ENCODE results near the gene ABCB11.

- no peak for TF ChIP-seq SP1 (IDR thresholded peaks at IDR 0.05; ENCODE audit: low read depth, low read length)
- no peak for TF ChIP-seq CBFB (IDR thresholded peaks at IDR 0.05; ENCODE audit: low read depth)
- no peak for TF ChIP-seq TAF1 (IDR thresholded peaks at IDR 0.05; ENCODE audit: borderline replicate concordance, low read depth, low read length)
- TF ChIP-seq CTCF (IDR thresholded peaks at IDR 0.05 in 2 of 3, conservative IDR thresholded peaks at IDR 0.05 in 1 of 3; ENCODE audit: control insufficient read depth in 2 of 3, extremely low read depth in 1 of 3, insufficient read depth in 1 of 3, low read depth in 3 of 3, low read length in 3 of 3), result no peak
- TF ChIP-seq SIX5 (IDR thresholded peaks at IDR 0.05; ENCODE audit: low read depth, low read length, severe bottlenecking), result no peak
- no peak for TF ChIP-seq POLR2AphosphoS5 (IDR thresholded peaks at IDR 0.05; ENCODE audit: low read length)
- no peak for TF ChIP-seq FOXM1 (IDR thresholded peaks at IDR 0.05; ENCODE audit: low read depth, low read length)
- no peak for TF ChIP-seq REST (IDR thresholded peaks at IDR 0.05; ENCODE audit: low read depth, low read length)
- TF ChIP-seq SPI1 (IDR thresholded peaks at IDR 0.05; ENCODE audit: borderline replicate concordance, insufficient read depth, low read depth, low read length), result no peak
- no peak for TF ChIP-seq SMC3 (IDR thresholded peaks at IDR 0.05; ENCODE audit: borderline replicate concordance, low read length)
These were observed 68.5 kb downstream of the ABCB11 start for GRCh38 chr2:168962636-168963035.

All from GM12878 (cell line).